Effector memory CD4-positive, alpha-beta T cell (primary cell): ENCODE results near the gene PHF3.
"Not testable (repeated sequence)": the region's sequence is repeated elsewhere in the genome, so short reads cannot be mapped to it uniquely, and the experiment has no call there.

Source experiments
- DNase-seq, 3 donors: peaks; one replicate each; pipeline ENCODE4 v3.0.0-alpha.2; 2020
- H3K27ac ChIP-seq: 2 replicates; pipeline ENCODE4 v1.7.0; 2013; ENCODE audit warnings: mild to moderate bottlenecking, low read length, moderate library complexity; ENCODE audit not compliant: insufficient read depth, poor library complexity, severe bottlenecking
- H3K27me3 ChIP-seq: replicated peaks from 2 replicates; pipeline ENCODE4 v1.7.0; 2013; ENCODE audit warnings: mild to moderate bottlenecking, low read length; ENCODE audit not compliant: insufficient read depth, control insufficient read depth, poor library complexity, severe bottlenecking
- H3K36me3 ChIP-seq: 2 replicates; pipeline ENCODE4 v1.7.0; 2013; ENCODE audit warnings: mild to moderate bottlenecking, low read length, moderate library complexity; ENCODE audit not compliant: control insufficient read depth, insufficient read depth
- H3K4me1 ChIP-seq: 2 replicates; pipeline ENCODE4 v1.7.0; 2013; ENCODE audit warnings: low read length, mild to moderate bottlenecking; ENCODE audit not compliant: control insufficient read depth, insufficient read depth, poor library complexity, severe bottlenecking
- H3K4me3 ChIP-seq: 2 replicates; pipeline ENCODE4 v1.7.0; 2013; ENCODE audit warnings: low read length, low read depth, mild to moderate bottlenecking; ENCODE audit not compliant: insufficient read depth, poor library complexity, severe bottlenecking
- H3K9me3 ChIP-seq: 2 replicates; pipeline ENCODE4 v1.7.0; 2013; ENCODE audit warnings: mild to moderate bottlenecking, low read length, moderate library complexity; ENCODE audit not compliant: control insufficient read depth

PHF3 gene

GRCh38 chr6:63734923-63735322, 99.3 kb downstream of the PHF3 start:
- Histone ChIP-seq H3K4me3 (no peak overlapping the region), H3K27me3 (no peaks in the 10 kb centered on the region)

GRCh38 chr6:63738190-63738589, 102.6 kb downstream of the PHF3 start:
- not testable (repeated sequence) for DNase-seq, H3K36me3 ChIP-seq, H3K4me3 ChIP-seq, H3K9me3 ChIP-seq, H3K27ac ChIP-seq, H3K27me3 ChIP-seq, H3K4me1 ChIP-seq

More at GRCh38 chr6:63734923-63735322, 99.3 kb downstream of the PHF3 start:
- DNase-seq, result no peak
- no peaks in the 10 kb centered on the region for H3K36me3 ChIP-seq
- H3K4me1 ChIP-seq, result no peaks in the 10 kb centered on the region
- no peaks in the 10 kb centered on the region for H3K9me3 ChIP-seq
- no peak overlapping the region for H3K27ac ChIP-seq

- no peak for DNase-seq
- no peak overlapping the region for H3K27ac ChIP-seq
- H3K9me3 ChIP-seq, result no peaks in the 10 kb centered on the region
- H3K36me3 ChIP-seq, result no peaks in the 10 kb centered on the region
- no peaks in the 10 kb centered on the region for H3K4me1 ChIP-seq
- no peak overlapping the region for H3K4me3 ChIP-seq
- H3K27me3 ChIP-seq, result no peaks in the 10 kb centered on the region
These were observed 103.6 kb downstream of the PHF3 start for GRCh38 chr6:63739094-63739687.

- Histone ChIP-seq H3K27ac (no peak overlapping the region), H3K36me3 (no peaks in the 10 kb centered on the region), H3K4me1 (no peaks in the 10 kb centered on the region), H3K4me3 (no peak overlapping the region), H3K27me3 (no peaks in the 10 kb centered on the region), H3K9me3 (no peaks in the 10 kb centered on the region)
- no peak for DNase-seq
These were observed 105.1 kb downstream of the PHF3 start for GRCh38 chr6:63740709-63741108.

- Histone ChIP-seq H3K27me3 (no peaks in the 10 kb centered on the region), H3K9me3 (no peaks in the 10 kb centered on the region), H3K4me1 (no peaks in the 10 kb centered on the region), H3K4me3 (no peak overlapping the region), H3K36me3 (no peaks in the 10 kb centered on the region), H3K27ac (no peak overlapping the region)
- no peak for DNase-seq
These were observed 106.5 kb downstream of the PHF3 start for GRCh38 chr6:63742060-63742459.

GRCh38 chr6:63743691-63744090, 108.1 kb downstream of the PHF3 start:
- Histone ChIP-seq H3K27ac (no peak overlapping the region), H3K4me1 (no peaks in the 10 kb centered on the region), H3K27me3 (no peaks in the 10 kb centered on the region), H3K4me3 (no peak overlapping the region), H3K36me3 (no peaks in the 10 kb centered on the region), H3K9me3 (no peaks in the 10 kb centered on the region)
- DNase-seq, result no peak

- H3K4me3 ChIP-seq, result no peak overlapping the region
- DNase-seq, result no peak
- H3K27ac ChIP-seq, result no peak overlapping the region
- no peaks in the 10 kb centered on the region for H3K36me3 ChIP-seq
- no peaks in the 10 kb centered on the region for H3K27me3 ChIP-seq
- no peaks in the 10 kb centered on the region for H3K4me1 ChIP-seq
- no peaks in the 10 kb centered on the region for H3K9me3 ChIP-seq
These were observed 109.2 kb downstream of the PHF3 start for GRCh38 chr6:63744810-63745209.

GRCh38 chr6:63745784-63746183, 110.2 kb downstream of the PHF3 start:
- H3K27me3 ChIP-seq, result no peaks in the 10 kb centered on the region
- H3K27ac ChIP-seq, result no peak overlapping the region
- no peaks in the 10 kb centered on the region for H3K9me3 ChIP-seq
- no peak for DNase-seq
- no peaks in the 10 kb centered on the region for H3K4me1 ChIP-seq
- H3K36me3 ChIP-seq, result no peaks in the 10 kb centered on the region
- no peak overlapping the region for H3K4me3 ChIP-seq

GRCh38 chr6:63750400-63750799, 114.8 kb downstream of the PHF3 start:
- Histone ChIP-seq H3K4me3 (no peak overlapping the region), H3K9me3 (no peaks in the 10 kb centered on the region), H3K27ac (no peak overlapping the region), H3K27me3 (no peaks in the 10 kb centered on the region), H3K4me1 (no peaks in the 10 kb centered on the region), H3K36me3 (no peaks in the 10 kb centered on the region)
- DNase-seq, result no peak

- H3K4me3 ChIP-seq, DNase-seq, H3K36me3 ChIP-seq, H3K27ac ChIP-seq, H3K9me3 ChIP-seq, H3K27me3 ChIP-seq, H3K4me1 ChIP-seq: not testable (repeated sequence)
These were observed 121.7 kb downstream of the PHF3 start for GRCh38 chr6:63757275-63757674.
